H1 (cell line): Measurements from ENCODE around the gene TTC28. TPM values are rescaled to one million over a fixed set of nuclear protein-coding genes. Genes with fewer than 3 reads are reported as not detected.

ENCODE experiments used
- CTCF ChIA-PET: fragments of 300-600 bp; sonication (Branson Sonifier 250); formaldehyde crosslinking; loops from one replicate; lab custom pipeline; 2021; ENCODE audit not compliant: partially characterized antibody; lab: Charles Lee
- POLR2A ChIA-PET: fragments of 300-600 bp; sonication (Branson Sonifier 250); formaldehyde crosslinking; loops from one replicate; lab custom pipeline; 2021; ENCODE audit warnings: inconsistent platforms; ENCODE audit not compliant: partially characterized antibody; lab: Charles Lee
- DNase-seq, 2 experiments: peaks; one replicate each; pipeline versions ENCODE4 v3.0.0 to v3.0.0-alpha.2; 2010 to 2022; ENCODE audit warnings: low spot score in 2 of 2, low read depth in 1 of 2, mixed read lengths in 1 of 2
- FAIRE-seq: peaks from 2 replicates; lab custom pipeline; 2011; peaks lifted over from hg19 to GRCh38; lab: Jason Lieb, UNC
- H2AFZ ChIP-seq: 2 replicates; pipeline ENCODE4 v1.8.1; 2012; ENCODE audit warnings: low read length, inconsistent platforms
- H2AK5ac ChIP-seq: 2 replicates; pipeline ENCODE4 v1.6.1; 2013; ENCODE audit warnings: low read depth, low read length
- H2BK120ac ChIP-seq: replicated peaks from 2 replicates; pipeline ENCODE3; 2013; ENCODE audit warnings: low read depth, low read length, inconsistent platforms
- H2BK12ac ChIP-seq: 2 replicates; pipeline ENCODE4 v1.6.1; 2013; ENCODE audit warnings: low read depth, low read length
- H2BK15ac ChIP-seq: 2 replicates; pipeline ENCODE4 v1.6.1; 2013; ENCODE audit warnings: low read length
- H2BK20ac ChIP-seq: 2 replicates; pipeline ENCODE4 v1.6.1; 2013; ENCODE audit warnings: low read length
- H2BK5ac ChIP-seq: 2 replicates; pipeline ENCODE4 v1.6.1; 2013; ENCODE audit warnings: low read depth, low read length
- H3K14ac ChIP-seq: 2 replicates; pipeline ENCODE4 v1.6.1; 2013; ENCODE audit warnings: inconsistent platforms; ENCODE audit not compliant: insufficient read length
- H3K18ac ChIP-seq: 2 replicates; pipeline ENCODE4 v1.6.1; 2013; ENCODE audit warnings: low read length; ENCODE audit errors: extremely low read depth
- H3K23ac ChIP-seq: 2 replicates; pipeline ENCODE4 v1.6.1; 2013; ENCODE audit warnings: inconsistent platforms; ENCODE audit not compliant: insufficient read length
- H3K23me2 ChIP-seq: 2 replicates; pipeline ENCODE4 v1.6.1; 2013; ENCODE audit warnings: low read depth, low read length
- H3K27ac ChIP-seq: 2 replicates; pipeline ENCODE4 v1.6.1; 2011; ENCODE audit warnings: low read depth, low read length, inconsistent platforms
- H3K27me3 ChIP-seq, 4 experiments: replicated peaks in 1 of 4; 1 replicate in 1 of 4; 2 replicates in 3 of 4; pipeline versions ENCODE4 v1.6.1 to v1.8.1; 2011 to 2013; ENCODE audit warnings: low read length in 3 of 4, mild to moderate bottlenecking in 3 of 4, inconsistent platforms in 2 of 4, mixed read lengths in 2 of 4, moderate library complexity in 1 of 4; ENCODE audit not compliant: control insufficient read depth in 3 of 4, insufficient read depth in 3 of 4; ENCODE audit errors: extremely low read depth in 1 of 4
- H3K36me3 ChIP-seq, 4 experiments: 2 replicates each; pipeline versions ENCODE4 v1.6.1 to v1.8.1; 2011 to 2013; ENCODE audit warnings: mild to moderate bottlenecking in 4 of 4, low read length in 3 of 4, moderate library complexity in 2 of 4, control low read depth in 1 of 4, inconsistent platforms in 1 of 4; ENCODE audit not compliant: insufficient read depth in 4 of 4, control insufficient read depth in 2 of 4
- H3K4ac ChIP-seq: replicated peaks from 2 replicates; pipeline ENCODE3; 2013; ENCODE audit warnings: low read length, low read depth, mixed read lengths, inconsistent platforms; ENCODE audit not compliant: insufficient read length
- H3K4me1 ChIP-seq, 4 experiments: replicated peaks in 1 of 4; 1 replicate in 1 of 4; 2 replicates in 3 of 4; pipeline versions ENCODE4 v1.6.1 to v1.8.1; 2011 to 2013; ENCODE audit warnings: low read length in 3 of 4, inconsistent platforms in 2 of 4, mixed read lengths in 1 of 4; ENCODE audit not compliant: insufficient read depth in 4 of 4, control insufficient read depth in 3 of 4
- H3K4me2 ChIP-seq, 2 experiments: 2 replicates each; pipeline versions ENCODE4 v1.6.1 to v1.8.1; 2011 to 2013; ENCODE audit warnings: low read depth in 2 of 2, low read length in 2 of 2, control low read depth in 1 of 2, inconsistent platforms in 1 of 2, mild to moderate bottlenecking in 1 of 2; ENCODE audit not compliant: insufficient read depth in 1 of 2
- H3K4me3 ChIP-seq, 4 experiments: fragments of 200-600, 300-600 bp in 1 of 4; sonication (generic), shearing (Covaris generic), sonication (Bioruptor Twin) in 1 of 4; 2 replicates each; pipeline versions ENCODE4 v1.5.1 to v1.8.1; 2011 to 2016; ENCODE audit warnings: low read length in 4 of 4, low read depth in 3 of 4, control low read depth in 2 of 4, inconsistent platforms in 2 of 4, mild to moderate bottlenecking in 2 of 4, mixed read lengths in 1 of 4, moderate library complexity in 1 of 4; ENCODE audit not compliant: insufficient read depth in 2 of 4; ENCODE audit errors: extremely low read depth in 1 of 4
- H3K56ac ChIP-seq: replicated peaks from 2 replicates; pipeline ENCODE3; 2013; ENCODE audit warnings: low read depth, mild to moderate bottlenecking, mixed read lengths, low read length, inconsistent platforms; ENCODE audit not compliant: insufficient read length
- H3K79me1 ChIP-seq: 2 replicates; pipeline ENCODE4 v1.6.1; 2013; ENCODE audit warnings: low read depth, low read length, control low read depth
- H3K79me2 ChIP-seq, 2 experiments: 2 replicates each; pipeline versions ENCODE4 v1.6.1 to v1.8.1; 2012 to 2013; ENCODE audit warnings: low read length in 2 of 2, mild to moderate bottlenecking in 2 of 2, inconsistent platforms in 1 of 2; ENCODE audit not compliant: insufficient read depth in 2 of 2, control insufficient read depth in 1 of 2
- H3K9ac ChIP-seq, 4 experiments: replicated peaks in 1 of 4; 1 replicate in 1 of 4; 2 replicates in 3 of 4; pipeline versions ENCODE4 v1.6.1 to v1.8.1; 2011 to 2013; ENCODE audit warnings: low read depth in 3 of 4, low read length in 3 of 4, control low read depth in 2 of 4, mild to moderate bottlenecking in 2 of 4, moderate library complexity in 2 of 4, inconsistent platforms in 1 of 4; ENCODE audit errors: extremely low read depth in 1 of 4
- H3K9me3 ChIP-seq, 2 experiments: 2 replicates each; pipeline versions ENCODE4 v1.6.1 to v1.8.1; 2012 to 2013; ENCODE audit warnings: mild to moderate bottlenecking in 2 of 2, moderate library complexity in 2 of 2, control low read depth in 1 of 2, inconsistent platforms in 1 of 2, low read depth in 1 of 2, low read length in 1 of 2, mixed read lengths in 1 of 2; ENCODE audit not compliant: insufficient read depth in 2 of 2
- H4K20me1 ChIP-seq, 2 experiments: replicated peaks in 1 of 2; 2 replicates each; pipeline versions ENCODE3 to v1.8.1; 2011 to 2013; ENCODE audit warnings: inconsistent platforms in 2 of 2, low read length in 2 of 2, mild to moderate bottlenecking in 1 of 2; ENCODE audit not compliant: insufficient read depth in 2 of 2, control insufficient read depth in 1 of 2
- H4K5ac ChIP-seq: 2 replicates; pipeline ENCODE4 v1.6.1; 2013; ENCODE audit warnings: low read length, low read depth, mixed read lengths, inconsistent platforms; ENCODE audit not compliant: insufficient read length
- H4K8ac ChIP-seq: 2 replicates; pipeline ENCODE4 v1.8.0; 2013; ENCODE audit warnings: mild to moderate bottlenecking, moderate library complexity, low read length, inconsistent platforms; ENCODE audit not compliant: insufficient read depth; ENCODE audit errors: extremely low read depth
- H4K91ac ChIP-seq: replicated peaks from 2 replicates; pipeline ENCODE3; 2013; ENCODE audit warnings: low read length, mixed read lengths, inconsistent platforms; ENCODE audit not compliant: insufficient read length
- CBX5 ChIP-seq: fragments of 300-800, 300-1000 bp; sonication (generic); IDR thresholded peaks from 2 replicates; pipeline ENCODE4 v1.7.1; 2016; ENCODE audit warnings: antibody characterized with exemption, low read length, low read depth
- EZH2 ChIP-seq: fragments of 200-600 bp; sonication (generic); IDR thresholded peaks from 2 replicates; pipeline ENCODE4 v1.7.1; 2012; ENCODE audit warnings: low read depth, mild to moderate bottlenecking, moderate library complexity, low read length, inconsistent platforms; ENCODE audit not compliant: severe bottlenecking
- JUN ChIP-seq: IDR thresholded peaks from 2 replicates; pipeline ENCODE4 v1.6.1; 2011; ENCODE audit warnings: low read depth, mild to moderate bottlenecking, improper control_type of control experiment, low read length
- RAD21 ChIP-seq, 2 experiments: IDR thresholded peaks in 1 of 2; conservative IDR thresholded peaks in 1 of 2; 2 replicates each; pipeline ENCODE4 v1.6.1; 2011; ENCODE audit warnings: low read depth in 2 of 2, low read length in 2 of 2, improper control_type of control experiment in 1 of 2, inconsistent platforms in 1 of 2, mild to moderate bottlenecking in 1 of 2, moderate library complexity in 1 of 2
- SRF ChIP-seq: IDR thresholded peaks from 2 replicates; pipeline ENCODE4 v1.6.1; 2011; ENCODE audit warnings: mild to moderate bottlenecking, low read depth, low read length, moderate library complexity
- WGBS, 2 experiments: shearing (Covaris generic) in 1 of 2; methylation state at CpG; one replicate each; pipeline versions ENCODE4 v1.1.6 to v1.1.7; 2013 to 2015; ENCODE audit warnings: low lambda C conversion rate in 2 of 2, mixed read lengths in 2 of 2, inconsistent platforms in 1 of 2, low coverage in 1 of 2, missing lambda C conversion rate in 1 of 2; ENCODE audit not compliant: insufficient replicate concordance in 2 of 2, insufficient coverage in 1 of 2, insufficient read length in 1 of 2; ENCODE audit errors: extremely low coverage in 1 of 2, missing lambda C conversion rate in 1 of 2; 5-methylcytosine and 5-hydroxymethylcytosine counted together
- polyA plus RNA-seq, 7 experiments: library from polyadenylated mRNA; depleted of rRNA in 3 of 7; stranded (reverse) in 5 of 7; unstranded in 2 of 7; fragments of >200 nt in 5 of 7; fragments of 200-250 nt in 2 of 7; gene quantifications; 1 replicate in 5 of 7; 2 replicates in 1 of 7; 4 replicates in 1 of 7; pipeline versions ENCODE4 v1.2.1 to v1.2.3, GENCODE V29; 2011 to 2013; ENCODE audit warnings: missing spikeins in 2 of 7, mixed read lengths in 2 of 7
- total RNA-seq: library from RNA; stranded (reverse); fragmentation: NEBNext Ultra II Directional; extraction: Animal tissue kit (Norgen Biotek cat#: 25700); gene quantifications from 2 replicates; pipeline ENCODE4 v1.2.1, GENCODE V29; 2021

TTC28 gene
- total and polyA plus RNA-seq, 2 of the 8 experiments (the other 6 are each of a cell fraction or from before 2014, with no cell fraction given) = 2.6 to 12.6 TPM

- Histone ChIP-seq H3K36me3 (no peaks in the 10 kb centered on the region), H3K18ac (no peak overlapping the region), H3K9ac (no peak overlapping the region), H2BK120ac (no peak overlapping the region), H3K79me2 (no peaks in the 10 kb centered on the region), H3K27me3 (no peaks in the 10 kb centered on the region), H3K9me3 (no peaks in the 10 kb centered on the region; a peak in 1 of 4 replicates), H3K4ac (no peak overlapping the region), H3K4me2 (no peak overlapping the region), H4K8ac (no peak overlapping the region), H3K79me1 (no peaks in the 10 kb centered on the region), H2AFZ (no peak overlapping the region), H4K91ac (no peak overlapping the region), H4K20me1 (no peaks in the 10 kb centered on the region), H4K5ac (no peak overlapping the region), H3K27ac (no peak overlapping the region), H2BK5ac (no peak overlapping the region), H3K14ac (no peak overlapping the region), H3K4me1 (peaks cover 0 to 2% (median 0%) of the 10 kb centered on the region in 4 experiments; a peak in 1 of 7 replicates), H2BK12ac (no peak overlapping the region), H3K56ac (no peak overlapping the region), H2BK20ac (no peak overlapping the region), H2AK5ac (no peak overlapping the region), H3K23me2 (no peaks in the 10 kb centered on the region; the same call in 1 of the 2 replicates), H3K4me3 (no peak overlapping the region), H2BK15ac (no peak overlapping the region), H3K23ac (no peak overlapping the region)
- no peak for FAIRE-seq
- no peak for DNase-seq
- 94% methylated on average over 1 of the region's 1 CpG; no CpG with 5 or more reads in 1 of the 2 experiments for WGBS, 2 experiments
- TF ChIP-seq JUN (no peak), CBX5 (no peak), SRF (no peak), EZH2 (no peak), RAD21 (IDR thresholded peaks at IDR 0.05 in 1 of 2, conservative IDR thresholded peaks at IDR 0.05 in 1 of 2; ENCODE audit: low read depth in 2 of 2, low read length in 2 of 2) (no peak)
- CTCF ChIA-PET = interaction anchor here (1.1 kb wide), 1 partner anchor 13 kb away, joined by 3 read pairs; no protein-coding TSS in a partner anchor
- POLR2A ChIA-PET = interaction anchor here (0.8 kb wide), 1 partner anchor 16 kb away, joined by 3 read pairs; the partner anchor contains the start of gene PITPNB
Measured at GRCh38 chr22:27935897-27936296, 743.7 kb downstream of the TTC28 start.
